AG04450 (cell line): ENCODE data around the gene TSPAN4. TPM values are rescaled to one million over a fixed set of nuclear protein-coding genes. Genes with fewer than 3 reads are reported as not detected.

Experiments
- CTCF ChIA-PET: fragments of 300-600, 350-600 bp; formaldehyde crosslinking; extraction: SDS; loops from one replicate; lab custom pipeline; 2022; ENCODE audit warnings: antibody characterized with exemption, inconsistent platforms; lab: Charles Lee
- POLR2A ChIA-PET: fragments of 350-600 bp; formaldehyde crosslinking; extraction: SDS; loops from one replicate; lab custom pipeline; 2021; ENCODE audit warnings: antibody characterized with exemption, inconsistent platforms; lab: Yijun Ruan, JAX
- DNase-seq: peaks from one replicate; pipeline ENCODE4 v3.0.0-alpha.2; 2011; ENCODE audit warnings: low read depth, low spot score
- H3K27ac ChIP-seq: one replicate; pipeline ENCODE4 v1.5.1; 2012; ENCODE audit warnings: low read depth, low read length, control low read depth
- H3K27me3 ChIP-seq: one replicate; pipeline ENCODE4 v1.6.0; 2012; ENCODE audit warnings: low read length; ENCODE audit not compliant: control insufficient read depth, insufficient read depth
- H3K4me3 ChIP-seq: 2 replicates; pipeline ENCODE4 v1.5.1; 2011; ENCODE audit warnings: mild to moderate bottlenecking, low read depth, low read length, control low read depth
- H3K9me3 ChIP-seq: 2 replicates; pipeline ENCODE4 v1.5.1; 2012; ENCODE audit warnings: low read length; ENCODE audit not compliant: control insufficient read depth, insufficient read depth
- polyA plus RNA-seq: library from polyadenylated mRNA; depleted of rRNA; stranded (reverse); fragments of >200 nt; gene quantifications from 2 replicates; pipeline ENCODE4 v1.2.3, GENCODE V29; 2011; rRNA removed
- small RNA-seq: library from RNA; depleted of rRNA; stranded (forward); fragments of <200 nt; gene quantifications from one replicate; pipeline ENCODE3, GENCODE V24; 2012; ENCODE audit warnings: low read depth; ENCODE audit not compliant: insufficient read length
- TF ChIP-seq, protein P1 (sequence below): IDR thresholded peaks from 2 replicates; pipeline ENCODE4 v1.5.1; 2011; ENCODE audit warnings: low read depth, low read length, control low read depth, inconsistent platforms

Gene TSPAN4
- polyA plus RNA-seq, 1 experiment = 92.6 TPM

DNA sequence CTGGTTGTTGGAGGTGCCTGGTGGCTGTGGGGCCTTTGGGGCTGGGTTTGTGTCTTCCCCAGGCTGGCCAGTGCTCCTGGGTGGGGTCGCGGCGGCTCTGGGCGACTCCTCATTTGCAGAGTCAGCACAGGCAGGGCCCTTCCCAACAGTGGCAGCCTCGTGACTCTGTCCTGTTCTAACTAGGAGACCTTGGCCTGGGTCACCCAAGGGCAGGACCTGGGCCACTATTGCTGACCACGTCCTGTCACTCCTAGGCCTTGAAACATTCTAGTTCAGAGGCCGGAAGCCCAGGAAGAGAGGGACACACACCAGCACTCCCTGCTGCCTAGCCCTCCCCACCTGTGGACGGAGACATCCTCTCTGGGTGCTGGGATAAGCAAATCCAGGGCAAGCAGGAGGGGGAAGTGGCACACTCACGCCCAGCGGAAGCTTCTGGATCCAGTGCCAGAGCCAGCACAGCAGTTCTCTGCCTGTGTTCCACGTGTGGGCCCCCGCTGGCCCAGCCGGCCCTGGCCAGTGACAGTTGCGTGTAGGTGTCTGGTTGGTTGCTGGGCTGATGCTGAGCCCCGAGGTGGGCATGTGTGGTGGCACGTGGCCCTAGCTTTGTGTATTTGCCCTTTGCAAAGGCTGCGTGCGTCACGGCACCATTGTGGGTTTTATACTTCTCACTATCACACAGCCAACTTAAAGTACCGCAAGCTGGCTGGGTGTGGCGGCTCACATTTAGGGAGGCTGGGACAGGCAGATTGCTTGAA, 72.3 kb downstream of the TSPAN4 start:
- ChIA-PET CTCF (interaction anchor here (1.8 kb wide), 1 partner anchor 10 kb away, joined by 6 read pairs; the partner anchor contains the start of gene AP2A2), POLR2A (no interaction called here)
- Histone ChIP-seq H3K9me3 (no peaks in the 10 kb centered on the region; the same call in 1 of the 2 replicates), H3K27ac (no peak overlapping the region), H3K4me3 (no peak overlapping the region), H3K27me3 (no peaks in the 10 kb centered on the region)
- DNase-seq = no peak
- TF ChIP-seq, protein P1, sequence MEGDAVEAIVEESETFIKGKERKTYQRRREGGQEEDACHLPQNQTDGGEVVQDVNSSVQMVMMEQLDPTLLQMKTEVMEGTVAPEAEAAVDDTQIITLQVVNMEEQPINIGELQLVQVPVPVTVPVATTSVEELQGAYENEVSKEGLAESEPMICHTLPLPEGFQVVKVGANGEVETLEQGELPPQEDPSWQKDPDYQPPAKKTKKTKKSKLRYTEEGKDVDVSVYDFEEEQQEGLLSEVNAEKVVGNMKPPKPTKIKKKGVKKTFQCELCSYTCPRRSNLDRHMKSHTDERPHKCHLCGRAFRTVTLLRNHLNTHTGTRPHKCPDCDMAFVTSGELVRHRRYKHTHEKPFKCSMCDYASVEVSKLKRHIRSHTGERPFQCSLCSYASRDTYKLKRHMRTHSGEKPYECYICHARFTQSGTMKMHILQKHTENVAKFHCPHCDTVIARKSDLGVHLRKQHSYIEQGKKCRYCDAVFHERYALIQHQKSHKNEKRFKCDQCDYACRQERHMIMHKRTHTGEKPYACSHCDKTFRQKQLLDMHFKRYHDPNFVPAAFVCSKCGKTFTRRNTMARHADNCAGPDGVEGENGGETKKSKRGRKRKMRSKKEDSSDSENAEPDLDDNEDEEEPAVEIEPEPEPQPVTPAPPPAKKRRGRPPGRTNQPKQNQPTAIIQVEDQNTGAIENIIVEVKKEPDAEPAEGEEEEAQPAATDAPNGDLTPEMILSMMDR = no peak

Small RNAs within 50 kb of the gene (small RNA-seq; reads per million reads assigned to genes)
- gene SNORA52 = not detected

Other genes with a start within 250 kb of the TSPAN4 start
- gene IRF7, start 226.9 kb upstream of the TSPAN4 start, polyA plus RNA-seq = 2.4 and 3.6 TPM in 2 replicates
- gene CDHR5, start 217.9 kb upstream of the TSPAN4 start, polyA plus RNA-seq = not detected in 2 replicates
- gene SCT, start 215.7 kb upstream of the TSPAN4 start, polyA plus RNA-seq = not detected in 2 replicates
- 0.05 TPM in 1 of 2 replicates, not detected in the other for gene DRD4, start 205.6 kb upstream of the TSPAN4 start, polyA plus RNA-seq
- 13.0 and 19.6 TPM in 2 replicates for gene DEAF1, start 147.6 kb upstream of the TSPAN4 start, polyA plus RNA-seq
- 16.2 and 18.7 TPM in 2 replicates for gene TMEM80, start 147.0 kb upstream of the TSPAN4 start, polyA plus RNA-seq
- 11.0 and 17.0 TPM in 2 replicates for gene EPS8L2, start 136.6 kb upstream of the TSPAN4 start, polyA plus RNA-seq
- gene TALDO1, start 95.4 kb upstream of the TSPAN4 start, polyA plus RNA-seq = 242 and 286 TPM in 2 replicates
- gene GATD1, start 65.4 kb upstream of the TSPAN4 start, polyA plus RNA-seq = 15.0 and 18.8 TPM in 2 replicates
- 0.55 and 1.1 TPM in 2 replicates for gene CEND1, start 52.8 kb upstream of the TSPAN4 start, polyA plus RNA-seq
- 11.3 and 11.5 TPM in 2 replicates for gene SLC25A22, start 44.6 kb upstream of the TSPAN4 start, polyA plus RNA-seq
- gene PIDD1, start 37.6 kb upstream of the TSPAN4 start, polyA plus RNA-seq = 5.7 and 8.2 TPM in 2 replicates
- gene RPLP2, start 32.9 kb upstream of the TSPAN4 start, polyA plus RNA-seq = 940 and 1,115 TPM in 2 replicates
- gene PNPLA2, start 23.9 kb upstream of the TSPAN4 start, polyA plus RNA-seq = 17.3 and 29.3 TPM in 2 replicates
- 0.26 and 0.36 TPM in 2 replicates for gene CRACR2B, start 14.9 kb upstream of the TSPAN4 start, polyA plus RNA-seq
- gene CD151, start 9.9 kb upstream of the TSPAN4 start, polyA plus RNA-seq = 559 and 909 TPM in 2 replicates
- 211 and 431 TPM in 2 replicates for gene POLR2L, start 323 bp upstream of the TSPAN4 start, polyA plus RNA-seq
- 95.5 and 120 TPM in 2 replicates for gene CHID1, start 68.0 kb downstream of the TSPAN4 start, polyA plus RNA-seq
- gene AP2A2, start 83.0 kb downstream of the TSPAN4 start, polyA plus RNA-seq = 54.2 and 55.7 TPM in 2 replicates
- not detected in 2 replicates for gene MUC6, start 193.9 kb downstream of the TSPAN4 start, polyA plus RNA-seq
- gene MUC2, start 232.0 kb downstream of the TSPAN4 start, polyA plus RNA-seq = not detected in 2 replicates